Measurements from ENCODE around the gene LIPM. TPM values are rescaled to one million over a fixed set of nuclear protein-coding genes. Genes with fewer than 3 reads are reported as not detected.

LIPM gene
- total and polyA plus RNA-seq, 4 donors = not detected

DNA sequence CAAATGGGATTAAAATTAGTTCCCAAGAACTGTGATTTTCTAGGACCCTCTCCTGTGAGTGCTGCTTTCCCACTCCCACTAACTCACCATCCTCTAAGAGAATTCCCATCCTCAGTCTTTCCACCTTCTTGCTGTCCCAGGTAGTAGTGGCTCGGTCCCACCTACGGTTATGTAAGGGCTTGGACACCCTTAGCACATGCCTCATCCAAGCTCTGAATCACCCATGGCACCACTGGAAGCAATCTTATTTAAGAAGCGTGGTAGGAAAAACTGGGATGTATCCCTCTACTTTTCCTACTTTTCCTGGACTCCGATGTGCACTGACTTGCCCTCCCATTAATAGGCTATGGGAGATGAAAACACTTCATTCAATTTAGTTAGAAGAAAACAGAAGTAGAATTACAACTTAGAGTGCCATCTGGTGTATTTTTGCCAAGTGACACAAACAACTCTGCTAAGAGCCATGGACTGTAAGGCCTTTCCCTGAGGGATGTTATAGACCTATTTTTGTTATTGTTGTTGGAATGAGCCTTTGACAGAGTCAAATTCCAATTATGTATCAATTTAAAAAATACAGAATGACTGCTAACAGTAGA lies 62.8 kb downstream of the LIPM start:
- no peak overlapping the region for H3K27ac ChIP-seq (ENCODE audit: low read depth in 1 of 2, low read length in 1 of 2)
- no peaks in the 10 kb centered on the region for H3K36me3 ChIP-seq (ENCODE audit: control insufficient read depth in 4 of 4, insufficient read depth in 4 of 4, low read length in 4 of 4)
- H3K27me3 ChIP-seq (ENCODE audit: control insufficient read depth in 3 of 3, insufficient read depth in 3 of 3, low read length in 2 of 3) = no peaks in the 10 kb centered on the region
- WGBS, 2 donors = 85 to 92% methylated on average over 4 of the region's 4 CpGs
- no peak overlapping the region for H3K9ac ChIP-seq (ENCODE audit: insufficient read depth in 1 of 2, low read length in 2 of 2)
- TF ChIP-seq, protein P1, sequence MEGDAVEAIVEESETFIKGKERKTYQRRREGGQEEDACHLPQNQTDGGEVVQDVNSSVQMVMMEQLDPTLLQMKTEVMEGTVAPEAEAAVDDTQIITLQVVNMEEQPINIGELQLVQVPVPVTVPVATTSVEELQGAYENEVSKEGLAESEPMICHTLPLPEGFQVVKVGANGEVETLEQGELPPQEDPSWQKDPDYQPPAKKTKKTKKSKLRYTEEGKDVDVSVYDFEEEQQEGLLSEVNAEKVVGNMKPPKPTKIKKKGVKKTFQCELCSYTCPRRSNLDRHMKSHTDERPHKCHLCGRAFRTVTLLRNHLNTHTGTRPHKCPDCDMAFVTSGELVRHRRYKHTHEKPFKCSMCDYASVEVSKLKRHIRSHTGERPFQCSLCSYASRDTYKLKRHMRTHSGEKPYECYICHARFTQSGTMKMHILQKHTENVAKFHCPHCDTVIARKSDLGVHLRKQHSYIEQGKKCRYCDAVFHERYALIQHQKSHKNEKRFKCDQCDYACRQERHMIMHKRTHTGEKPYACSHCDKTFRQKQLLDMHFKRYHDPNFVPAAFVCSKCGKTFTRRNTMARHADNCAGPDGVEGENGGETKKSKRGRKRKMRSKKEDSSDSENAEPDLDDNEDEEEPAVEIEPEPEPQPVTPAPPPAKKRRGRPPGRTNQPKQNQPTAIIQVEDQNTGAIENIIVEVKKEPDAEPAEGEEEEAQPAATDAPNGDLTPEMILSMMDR (IDR thresholded peaks at IDR 0.05; ENCODE audit: control extremely low read depth, extremely low read depth) = no peak
- H3K4me1 ChIP-seq (ENCODE audit: control insufficient read depth in 5 of 5, insufficient read depth in 5 of 5, low read length in 5 of 5) = peaks cover 0 to 24% (median 0%) of the 10 kb centered on the region in 5 donors
- ATAC-seq (ENCODE audit: insufficient read depth, low FRiP score) = no peak
- H3K9me3 ChIP-seq (ENCODE audit: control insufficient read depth in 4 of 4, insufficient read depth in 3 of 4, low read length in 3 of 4) = no peaks in the 10 kb centered on the region
- DNase-seq = peak in 2 of 3 donors; percentile 72 to 79
- no peak overlapping the region for H3K4me3 ChIP-seq

DNA sequence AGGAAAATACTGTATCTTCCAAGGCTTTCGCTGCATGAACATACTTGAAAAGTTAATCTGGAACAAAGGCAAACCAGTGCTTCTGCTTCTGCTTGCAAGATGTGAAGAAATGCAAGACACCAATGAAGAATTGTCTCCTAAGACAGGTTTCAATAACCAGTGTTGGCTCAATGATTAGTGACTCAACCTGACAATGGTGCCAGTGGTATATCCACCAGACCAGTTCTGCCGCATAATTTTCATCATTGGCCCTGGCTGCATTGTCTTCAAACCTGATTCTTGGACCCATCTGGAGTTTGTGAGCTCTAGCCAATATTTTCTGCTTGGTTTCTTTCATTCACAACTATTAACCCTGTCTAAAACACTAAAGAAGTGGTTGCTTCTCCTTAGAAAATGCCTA lies 63.9 kb downstream of the LIPM start:
- Histone ChIP-seq H3K27me3 (ENCODE audit: control insufficient read depth in 3 of 3, insufficient read depth in 3 of 3, low read length in 2 of 3) (no peaks in the 10 kb centered on the region), H3K4me1 (ENCODE audit: control insufficient read depth in 5 of 5, insufficient read depth in 5 of 5, low read length in 5 of 5) (peaks cover 0 to 24% (median 0%) of the 10 kb centered on the region in 5 donors), H3K9ac (ENCODE audit: insufficient read depth in 1 of 2, low read length in 2 of 2) (no peak overlapping the region), H3K4me3 (no peak overlapping the region), H3K27ac (ENCODE audit: low read depth in 1 of 2, low read length in 1 of 2) (no peak overlapping the region), H3K9me3 (ENCODE audit: control insufficient read depth in 4 of 4, insufficient read depth in 3 of 4, low read length in 3 of 4) (no peaks in the 10 kb centered on the region), H3K36me3 (ENCODE audit: control insufficient read depth in 4 of 4, insufficient read depth in 4 of 4, low read length in 4 of 4) (no peaks in the 10 kb centered on the region)
- ATAC-seq (ENCODE audit: insufficient read depth, low FRiP score) (no peak), DNase-seq (no peak)
- TF ChIP-seq, protein P1 (IDR thresholded peaks at IDR 0.05; ENCODE audit: control extremely low read depth, extremely low read depth) = no peak
- 96% methylated on average over 2 of the region's 2 CpGs for WGBS, 2 donors

DNA sequence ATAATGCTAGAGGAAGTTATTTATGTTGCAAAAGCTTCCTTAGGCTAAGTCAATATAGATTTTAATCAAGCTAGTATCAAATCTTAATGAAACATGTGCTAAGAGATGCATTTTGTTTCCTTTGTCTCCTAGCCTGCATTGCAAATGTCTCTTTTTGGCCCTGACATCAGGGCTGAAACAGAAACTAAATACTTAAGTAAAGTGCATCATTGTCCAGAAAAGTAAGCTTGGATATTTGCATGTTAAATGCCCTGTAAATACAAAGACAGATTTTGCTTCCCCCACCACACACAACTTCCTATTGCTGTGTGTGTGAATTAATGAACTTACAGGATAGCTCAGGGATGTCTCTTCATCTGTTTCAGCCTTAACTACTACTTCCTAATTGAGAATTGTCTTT lies 67.6 kb downstream of the LIPM start:
- no peak for ATAC-seq (ENCODE audit: insufficient read depth, low FRiP score)
- no peak overlapping the region for H3K4me3 ChIP-seq

More for the DNA sequence above, 67.6 kb downstream of the LIPM start:
- TF ChIP-seq, protein P1 (IDR thresholded peaks at IDR 0.05; ENCODE audit: control extremely low read depth, extremely low read depth) = no peak
- DNase-seq = peak in 2 of 3 donors; percentile 46 to 48
- Histone ChIP-seq H3K4me1 (ENCODE audit: control insufficient read depth in 5 of 5, insufficient read depth in 5 of 5, low read length in 5 of 5) (peaks cover 0 to 38% (median 0%) of the 10 kb centered on the region in 5 donors), H3K36me3 (ENCODE audit: control insufficient read depth in 4 of 4, insufficient read depth in 4 of 4, low read length in 4 of 4) (no peaks in the 10 kb centered on the region), H3K9me3 (ENCODE audit: control insufficient read depth in 4 of 4, insufficient read depth in 3 of 4, low read length in 3 of 4) (no peaks in the 10 kb centered on the region), H3K9ac (ENCODE audit: insufficient read depth in 1 of 2, low read length in 2 of 2) (no peak overlapping the region), H3K27ac (ENCODE audit: low read depth in 1 of 2, low read length in 1 of 2) (no peak overlapping the region), H3K27me3 (ENCODE audit: control insufficient read depth in 3 of 3, insufficient read depth in 3 of 3, low read length in 2 of 3) (no peaks in the 10 kb centered on the region)

Other genes with a start within 250 kb of the LIPM start
- gene RNLS, start 219.4 kb upstream of the LIPM start, total RNA-seq = 10 to 100 TPM in 1 of 2 donors, 1 to 10 TPM in 1; 8.9 to 11.6 TPM
- gene RNLS, start 219.4 kb upstream of the LIPM start, polyA plus RNA-seq = 1 to 10 TPM; 5.8 to 7.0 TPM
- gene LIPJ, start 216.0 kb upstream of the LIPM start, total RNA-seq = under 1 TPM in 1 of 2 donors, not detected in 1; 0.14 TPM
- gene LIPJ, start 216.0 kb upstream of the LIPM start, polyA plus RNA-seq = under 1 TPM; 0.02 to 0.12 TPM
- not detected for gene LIPF, start 138.3 kb upstream of the LIPM start, total RNA-seq
- under 1 TPM in 1 of 2 donors, not detected in 1; 0.22 TPM for gene LIPF, start 138.3 kb upstream of the LIPM start, polyA plus RNA-seq
- not detected for gene LIPK, start 96.5 kb upstream of the LIPM start, total RNA-seq
- not detected for gene LIPK, start 96.5 kb upstream of the LIPM start, polyA plus RNA-seq
- under 1 TPM; 0.34 to 0.55 TPM for gene LIPN, start 42.7 kb upstream of the LIPM start, total RNA-seq
- gene LIPN, start 42.7 kb upstream of the LIPM start, polyA plus RNA-seq = 1 to 10 TPM in 1 of 2 donors, not detected in 1; 2.6 TPM
- gene ANKRD22, start 49.1 kb downstream of the LIPM start, total RNA-seq = 1 to 10 TPM; 2.6 to 4.3 TPM
- gene ANKRD22, start 49.1 kb downstream of the LIPM start, polyA plus RNA-seq = 10 to 100 TPM in 1 of 2 donors, 1 to 10 TPM in 1; 1.1 to 23.1 TPM
- 10 to 100 TPM in 1 of 2 donors, 1 to 10 TPM in 1; 7.4 to 24.5 TPM for gene STAMBPL1, start 77.5 kb downstream of the LIPM start, total RNA-seq
- 1 to 10 TPM; 1.7 to 2.7 TPM for gene STAMBPL1, start 77.5 kb downstream of the LIPM start, polyA plus RNA-seq
- 100 to 1,000 TPM; 291 to 485 TPM for gene ACTA2, start 150.0 kb downstream of the LIPM start, total RNA-seq
- 100 to 1,000 TPM; 186 to 206 TPM for gene ACTA2, start 150.0 kb downstream of the LIPM start, polyA plus RNA-seq
- 10 to 100 TPM; 35.1 to 74.7 TPM for gene FAS, start 188.1 kb downstream of the LIPM start, total RNA-seq
- 10 to 100 TPM; 10.5 to 37.5 TPM for gene FAS, start 188.1 kb downstream of the LIPM start, polyA plus RNA-seq